NCI-H1930 (cell line): ENCODE measurements around the gene BLOC1S4.
"Not testable (repeated sequence)": the region's sequence is repeated elsewhere in the genome, so short reads cannot be mapped to it uniquely, and the experiment has no call there.

ENCODE experiments used
- DNase-seq, 2 experiments: peaks; one replicate each; lab custom pipeline; 2025; lab: John Stamatoyannopoulos, UW

Gene BLOC1S4

DNA sequence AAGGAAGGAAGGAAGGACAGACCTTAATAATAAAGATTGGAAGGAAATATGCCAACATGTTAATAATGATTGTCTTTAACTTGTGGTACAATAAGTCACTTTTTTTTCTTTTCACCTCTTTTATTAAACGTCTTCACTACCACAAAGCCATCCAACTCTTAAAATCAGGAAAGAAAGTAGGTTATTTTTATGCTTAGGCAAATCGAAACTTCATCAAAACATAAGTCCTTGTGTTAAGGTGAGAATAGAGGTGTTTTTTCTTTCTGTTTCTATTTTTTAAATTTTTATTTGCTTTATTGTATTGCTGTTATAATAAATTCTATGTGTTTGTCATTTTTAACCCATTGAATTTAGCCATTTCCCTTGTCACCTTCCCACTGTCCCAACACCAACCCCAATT, 26.5 kb downstream of the BLOC1S4 start:
- no peak for DNase-seq

DNA sequence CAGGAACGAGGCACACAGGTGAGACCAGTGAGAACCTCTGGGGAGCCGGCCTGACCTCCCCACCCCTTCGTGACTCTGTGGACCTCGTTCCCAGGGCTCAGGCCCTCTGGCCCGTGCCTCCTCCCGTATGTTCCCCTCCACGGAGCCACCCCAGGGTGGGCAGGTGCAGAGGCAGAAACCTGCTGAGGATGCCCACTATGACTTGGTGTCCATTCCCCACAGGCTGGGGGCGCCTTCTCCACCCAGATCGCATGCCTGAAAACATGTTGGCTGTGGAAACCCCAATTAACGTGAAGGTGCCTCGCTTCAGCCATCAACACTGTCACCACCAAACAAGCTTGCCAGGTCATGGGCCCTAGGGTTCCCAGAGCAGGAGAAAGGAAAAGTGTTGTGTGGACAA, 27.0 kb downstream of the BLOC1S4 start:
- DNase-seq = no peak

DNA sequence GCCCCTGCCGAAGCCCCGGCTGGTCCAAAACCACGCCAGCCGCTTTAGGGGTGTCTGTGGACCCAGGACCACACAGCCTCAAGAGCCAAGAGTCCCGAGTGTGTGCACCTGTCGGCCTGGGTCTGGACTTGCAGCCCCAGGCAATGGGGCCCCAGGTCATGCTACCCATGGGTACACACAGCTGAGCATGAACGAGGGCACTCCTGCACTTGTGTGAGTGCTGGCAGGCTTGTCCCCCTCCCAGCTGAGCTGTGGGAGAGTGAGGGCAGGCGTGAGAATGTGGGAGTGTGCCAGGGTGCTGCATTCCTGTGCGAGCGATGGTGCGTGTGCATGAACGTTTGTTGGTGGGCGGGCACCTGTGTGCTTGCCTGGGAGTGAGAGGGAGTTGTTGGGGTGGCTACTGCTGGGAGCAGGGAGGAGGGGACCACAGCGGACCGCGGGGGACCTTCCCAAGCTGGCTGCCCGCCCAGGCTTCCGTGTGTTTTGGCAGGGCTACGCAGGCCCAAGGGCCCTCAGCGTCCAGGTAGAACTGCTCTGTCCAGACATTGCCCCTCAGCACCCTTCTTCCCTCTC, 30.8 kb downstream of the BLOC1S4 start:
- no peak for DNase-seq

DNA sequence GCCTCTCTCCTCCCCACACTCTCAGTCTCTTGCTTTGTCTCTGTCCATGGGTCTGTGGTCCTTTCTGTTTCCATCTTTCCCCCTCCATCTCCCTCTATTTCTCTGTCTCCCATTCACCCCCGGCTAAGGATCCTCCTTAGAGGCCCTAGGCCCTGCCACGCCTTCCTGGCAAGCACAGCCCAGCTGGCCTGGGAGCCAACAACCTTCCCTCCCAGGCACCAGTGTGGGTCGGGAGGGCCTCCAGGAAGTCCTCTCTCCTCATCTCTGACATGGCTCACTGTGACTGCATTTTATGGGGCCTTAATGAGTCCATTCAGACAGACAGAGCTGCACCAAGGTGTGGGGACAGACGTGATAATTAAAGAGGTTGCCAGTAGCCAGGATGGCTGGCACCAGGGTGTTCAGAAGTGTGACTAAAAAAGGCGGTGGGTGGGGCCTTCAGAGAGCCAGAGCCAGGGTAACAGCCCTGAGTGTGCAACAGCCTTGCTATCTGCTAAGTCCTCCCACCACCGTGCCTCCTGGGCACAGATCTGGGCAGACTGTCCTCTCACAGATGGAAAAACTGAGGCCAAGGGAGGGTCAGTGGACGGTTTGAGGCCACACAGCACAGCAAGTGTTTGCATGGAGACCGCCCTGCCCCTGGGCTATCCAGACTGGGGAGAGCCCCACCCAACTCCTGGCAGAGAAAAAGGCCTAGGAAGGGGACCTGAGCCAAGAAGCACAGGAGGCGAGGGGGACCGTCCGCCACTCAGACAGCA, 31.5 kb downstream of the BLOC1S4 start:
- DNase-seq = no peak

DNA sequence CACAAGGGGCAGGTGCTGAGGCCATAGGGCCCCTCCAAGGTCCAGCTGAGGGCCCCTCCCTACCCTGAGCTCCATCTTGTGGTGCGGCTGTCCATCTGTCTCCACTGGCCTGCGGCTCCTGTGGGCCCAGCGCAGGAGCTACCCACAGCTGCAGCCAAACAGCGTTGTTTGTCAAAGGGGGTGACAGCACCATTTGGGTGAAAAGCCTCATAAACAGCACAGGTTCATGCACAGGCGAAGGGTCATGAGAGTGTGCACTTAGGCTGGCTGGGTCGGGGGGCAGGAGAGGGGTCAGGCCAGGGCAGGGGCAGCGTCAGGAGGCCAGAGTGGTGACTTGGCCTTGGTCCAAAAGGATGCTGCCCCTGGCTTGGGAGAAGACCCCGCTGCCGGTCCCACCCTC, 32.3 kb downstream of the BLOC1S4 start:
- DNase-seq = no peak

DNA sequence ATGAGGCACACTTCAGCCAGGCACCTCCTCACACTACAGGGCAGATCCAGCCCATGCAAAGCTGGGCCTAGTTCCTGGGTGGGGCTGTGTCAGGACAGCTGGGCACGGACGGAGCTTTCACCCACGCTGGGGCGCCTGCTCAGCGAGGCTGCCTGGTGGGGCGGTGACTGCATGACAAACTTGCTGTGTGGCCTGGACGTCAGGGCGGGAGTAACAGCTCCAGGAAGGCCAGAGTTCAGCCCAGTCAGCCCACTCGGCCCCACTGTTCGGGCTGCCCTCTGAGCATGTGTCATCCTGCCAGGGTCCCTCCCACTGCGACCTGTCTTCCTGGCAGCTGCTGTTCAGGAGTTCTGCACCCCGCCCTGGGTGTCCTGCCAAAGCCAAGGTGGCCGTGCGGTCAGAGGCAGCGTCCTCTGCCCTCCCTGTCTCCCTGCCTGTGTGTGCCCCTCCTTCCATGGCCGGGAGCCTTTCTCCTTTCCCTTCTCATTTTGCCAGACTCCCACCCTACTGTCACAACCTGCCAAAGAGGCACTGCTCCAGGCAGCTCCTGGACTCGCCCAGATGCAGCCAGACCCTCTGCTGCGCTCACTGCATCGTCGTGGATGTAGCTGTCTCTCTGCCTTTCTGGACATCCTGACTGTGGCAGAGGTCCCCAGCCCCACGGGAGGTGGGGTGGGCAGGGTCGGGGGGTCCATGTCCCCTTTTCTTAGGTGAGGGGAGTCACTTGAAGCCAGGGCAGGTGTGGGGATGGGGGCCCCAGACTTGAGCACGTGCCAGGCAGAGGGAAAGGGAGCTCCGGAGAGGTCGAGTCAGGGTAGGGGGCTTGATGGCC, 33.6 kb downstream of the BLOC1S4 start:
- no peak for DNase-seq

DNA sequence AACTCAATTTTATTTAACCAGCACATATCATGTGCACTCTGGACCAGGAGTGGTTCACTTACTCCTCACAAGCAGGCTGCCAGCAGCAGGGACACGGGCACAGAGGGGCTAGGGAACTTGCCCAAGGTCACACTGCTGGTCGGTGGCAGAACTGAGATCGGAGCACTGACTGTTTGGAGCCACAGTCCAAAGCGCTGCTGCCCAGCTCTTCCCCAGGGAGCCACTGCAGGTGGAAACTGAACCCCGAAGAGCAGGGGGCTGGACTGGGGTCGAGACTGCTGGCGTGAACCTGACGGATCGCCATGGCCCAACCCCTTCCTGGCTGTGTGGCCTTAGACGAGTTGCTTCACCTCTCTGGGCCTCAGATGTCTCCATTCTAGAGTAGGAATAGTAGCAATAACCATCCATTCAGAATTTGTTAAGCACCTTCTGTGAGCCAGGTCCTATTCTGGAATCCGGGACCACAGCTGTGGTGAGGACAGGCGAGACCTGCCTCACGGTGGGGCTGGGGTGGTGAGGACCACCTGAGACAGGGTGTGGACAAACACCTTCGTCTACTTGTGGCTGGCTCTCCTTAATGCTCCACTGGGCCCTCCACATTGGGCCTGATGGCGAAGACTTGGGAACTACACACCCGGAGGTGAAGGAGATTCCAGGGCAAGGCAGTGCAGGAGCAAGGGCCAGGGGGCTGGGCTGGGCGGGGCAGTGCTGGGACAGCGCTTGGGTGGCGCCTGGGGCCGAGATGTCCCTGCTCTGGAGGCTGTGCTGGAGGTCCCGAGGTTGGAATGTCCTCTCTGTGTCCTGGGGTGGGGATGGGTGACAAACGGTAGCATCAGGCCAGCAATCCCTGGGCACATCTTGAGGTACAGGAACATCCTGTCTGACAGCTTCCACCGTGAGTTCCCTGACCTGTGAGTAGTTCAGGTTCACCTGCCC, 34.6 kb downstream of the BLOC1S4 start:
- no peak for DNase-seq

DNA sequence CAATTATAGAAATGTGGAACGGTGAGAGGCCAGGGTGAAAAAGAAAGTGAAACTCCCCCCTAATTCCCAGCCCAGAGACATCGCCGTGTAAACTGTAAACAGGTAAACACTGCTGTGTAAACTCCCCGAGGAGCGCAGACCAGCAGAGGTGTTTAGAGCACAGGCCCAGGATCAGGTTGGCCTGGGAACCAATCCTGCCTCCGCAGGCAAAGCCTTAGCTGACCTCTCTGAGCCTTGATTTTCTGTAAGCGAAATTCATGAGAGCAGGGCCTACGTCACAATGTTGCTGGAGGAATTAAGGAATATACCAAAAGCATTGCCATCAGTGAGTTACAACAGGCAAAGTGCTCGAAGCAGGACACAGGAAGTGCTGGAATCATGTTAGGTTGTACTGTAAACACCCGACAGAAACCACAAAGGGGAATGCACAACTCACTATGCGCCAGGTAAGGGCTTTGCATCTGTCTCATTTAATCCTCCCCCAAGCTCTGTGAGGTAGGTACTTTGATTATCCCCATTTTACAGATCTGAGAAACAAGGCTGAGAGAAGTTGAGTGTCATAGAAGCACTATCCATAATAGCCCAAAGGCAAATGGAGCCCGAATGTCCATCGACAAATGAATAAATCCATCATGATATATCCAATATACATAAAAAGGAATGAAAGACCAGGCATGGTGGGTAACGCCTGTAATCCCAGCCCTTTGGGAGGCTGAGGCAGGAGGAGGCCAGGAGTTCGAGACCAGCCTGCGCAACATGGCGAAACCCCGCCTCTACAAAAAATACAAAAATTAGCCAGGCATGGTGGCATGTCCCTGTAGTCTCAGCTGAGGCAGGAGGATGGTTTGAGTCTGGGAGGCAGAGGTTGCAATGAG, 35.9 kb downstream of the BLOC1S4 start:
- peak in 1 of 2 experiments; percentile 16 for DNase-seq

DNA sequence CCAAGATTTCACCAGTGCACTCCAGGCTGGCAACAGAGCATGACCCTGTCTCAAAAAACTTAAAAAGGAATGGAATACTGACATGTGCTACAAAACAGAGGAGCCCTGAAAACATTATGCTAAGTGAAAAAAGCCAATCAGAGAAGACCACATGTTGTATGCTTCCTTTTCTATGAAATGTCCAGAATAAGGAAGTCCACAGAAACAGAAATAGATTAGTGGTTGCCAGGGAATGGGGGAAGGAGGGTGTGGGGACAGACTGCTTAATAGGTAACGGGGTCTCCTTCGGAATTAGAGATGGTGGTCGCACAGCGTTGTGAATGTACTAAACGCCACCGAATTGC, 36.5 kb downstream of the BLOC1S4 start:
- DNase-seq = no peak

DNA sequence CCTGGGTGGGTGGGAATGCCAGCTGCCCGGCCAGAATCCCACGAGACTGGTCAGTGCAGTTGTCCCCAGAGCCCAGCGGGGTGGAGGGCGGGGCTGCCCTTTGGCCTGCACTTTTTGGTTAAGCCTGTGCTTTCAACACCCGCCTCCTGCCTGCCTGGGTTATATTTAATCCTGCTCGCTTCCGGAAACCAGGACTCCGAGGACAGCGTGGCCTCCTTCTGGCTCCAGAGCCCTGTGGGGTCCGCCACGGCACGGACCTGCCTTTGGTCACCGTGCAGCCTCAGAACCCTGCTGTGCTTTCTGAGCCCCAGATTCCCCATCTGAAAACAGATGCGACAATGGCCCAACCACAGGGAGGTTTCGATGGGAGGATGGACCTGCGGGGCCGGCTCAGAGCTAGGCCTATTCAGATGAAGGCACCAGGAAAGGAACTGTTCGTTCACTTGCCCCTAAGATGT, 37.2 kb downstream of the BLOC1S4 start:
- no peak for DNase-seq

DNA sequence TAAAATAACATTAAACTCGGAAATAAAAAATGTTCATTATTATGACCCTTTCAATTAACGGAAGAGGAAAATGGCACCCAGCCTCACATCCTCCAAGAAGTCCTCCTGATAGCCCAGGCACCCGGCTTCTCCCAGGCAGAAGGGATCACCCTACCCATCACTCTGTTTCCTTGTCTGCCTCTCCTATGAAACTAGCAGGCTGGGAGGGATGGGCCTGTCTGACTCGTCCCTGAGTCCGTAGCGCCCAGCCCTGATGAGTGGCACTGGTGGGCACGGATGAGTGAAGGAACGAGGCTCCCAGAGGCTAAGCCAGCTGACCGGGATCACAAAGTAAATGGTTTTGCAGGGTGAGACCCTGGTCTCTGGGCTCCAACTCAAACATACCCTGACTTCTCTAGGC, 37.9 kb downstream of the BLOC1S4 start:
- DNase-seq = no peak

DNA sequence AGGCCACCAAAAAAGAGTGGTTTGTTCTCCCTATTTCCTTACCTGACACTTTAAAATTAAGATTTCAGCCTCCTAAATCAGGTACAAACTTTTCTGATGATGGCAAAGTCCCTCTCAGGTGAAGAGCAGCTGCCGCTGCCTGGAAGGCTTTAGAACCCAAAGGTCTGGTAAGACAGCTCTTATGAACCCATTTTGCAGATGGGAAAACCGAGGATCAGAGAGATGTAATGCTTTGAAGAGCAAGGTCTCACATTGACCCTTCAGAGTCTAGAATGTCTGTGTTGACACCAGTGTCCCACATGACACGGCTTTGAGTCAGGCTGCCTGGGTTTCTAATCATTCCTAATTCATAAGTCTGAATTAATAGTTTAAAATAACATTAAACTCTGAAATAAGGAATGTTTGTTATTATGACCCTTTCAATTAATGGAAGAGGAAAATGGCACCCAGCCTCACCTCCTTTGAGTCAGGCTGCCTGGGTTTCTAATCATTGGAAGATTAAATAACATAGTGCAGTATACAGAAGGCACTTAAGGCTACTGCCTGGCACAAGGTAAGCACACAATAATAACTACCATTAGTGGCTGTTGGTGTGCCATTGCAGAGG, 38.6 kb downstream of the BLOC1S4 start:
- DNase-seq = no peak

DNA sequence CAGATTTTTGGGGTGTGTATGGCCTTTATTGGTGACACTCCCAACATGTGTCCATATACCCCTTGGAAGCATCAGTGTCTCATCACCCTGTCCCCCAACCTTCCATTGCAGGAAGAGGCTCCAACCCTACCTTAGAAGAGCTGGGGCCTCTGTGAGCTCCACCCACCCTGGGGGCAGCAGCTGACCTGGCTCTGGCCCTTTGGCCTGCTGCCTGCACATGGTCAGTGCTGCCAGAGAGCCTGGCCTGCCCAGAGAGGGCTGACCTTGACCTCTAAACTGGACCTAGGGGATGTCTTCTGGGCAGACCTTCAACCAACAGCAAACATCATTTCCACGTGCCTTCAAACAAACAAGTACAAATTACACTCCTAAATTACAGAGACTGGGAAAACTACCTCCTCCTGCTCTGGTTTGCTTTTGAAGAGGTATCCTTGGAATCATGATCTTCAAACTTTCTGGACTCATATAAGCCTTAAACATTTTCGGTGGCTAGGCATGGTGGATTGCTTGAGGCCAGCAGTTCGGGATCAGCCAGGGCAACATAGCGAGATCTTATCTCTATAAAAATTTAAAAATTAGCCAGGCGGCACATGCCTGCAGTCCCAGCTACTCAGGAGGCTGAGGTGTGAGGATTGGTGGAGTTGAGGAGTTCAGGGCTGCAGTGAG, 39.2 kb downstream of the BLOC1S4 start:
- no peak for DNase-seq

DNA sequence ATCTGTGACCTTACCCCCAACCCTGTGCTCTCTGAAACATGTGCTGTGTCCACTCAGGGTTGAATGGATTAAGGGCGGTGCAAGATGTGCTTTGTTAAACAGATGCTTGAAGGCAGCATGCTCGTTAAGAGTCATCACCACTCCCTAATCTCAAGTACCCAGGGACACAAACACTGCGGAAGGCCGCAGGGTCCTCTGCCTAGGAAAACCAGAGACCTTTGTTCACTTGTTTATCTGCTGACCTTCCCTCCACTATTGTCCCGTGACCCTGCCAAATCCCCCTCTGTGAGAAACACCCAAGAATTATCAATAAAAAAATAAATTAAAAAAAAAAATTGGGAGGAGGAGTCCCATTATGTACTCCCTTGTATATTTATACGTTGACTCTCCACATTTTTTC, 40.4 kb downstream of the BLOC1S4 start:
- not testable (repeated sequence) for DNase-seq

DNA sequence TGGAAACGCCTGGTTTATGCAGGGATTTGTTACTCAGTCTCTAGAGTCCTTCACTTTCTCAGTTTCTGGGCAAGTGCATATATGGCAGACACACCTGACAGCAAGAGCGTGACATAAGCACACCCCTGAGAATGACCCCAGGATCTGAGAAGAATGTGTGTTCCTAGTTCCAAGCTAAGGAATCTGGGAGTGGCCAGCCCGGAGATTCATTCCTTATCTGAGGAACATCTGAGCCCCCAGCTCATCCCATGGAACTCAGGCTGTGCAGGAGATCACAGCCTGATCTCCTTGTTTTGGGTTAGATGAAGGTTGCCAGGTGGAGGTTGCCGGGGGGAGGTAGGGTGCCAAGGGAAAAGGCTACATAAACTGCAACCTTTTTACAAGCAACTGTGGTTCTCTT, 42.8 kb downstream of the BLOC1S4 start:
- DNase-seq = no peak

DNA sequence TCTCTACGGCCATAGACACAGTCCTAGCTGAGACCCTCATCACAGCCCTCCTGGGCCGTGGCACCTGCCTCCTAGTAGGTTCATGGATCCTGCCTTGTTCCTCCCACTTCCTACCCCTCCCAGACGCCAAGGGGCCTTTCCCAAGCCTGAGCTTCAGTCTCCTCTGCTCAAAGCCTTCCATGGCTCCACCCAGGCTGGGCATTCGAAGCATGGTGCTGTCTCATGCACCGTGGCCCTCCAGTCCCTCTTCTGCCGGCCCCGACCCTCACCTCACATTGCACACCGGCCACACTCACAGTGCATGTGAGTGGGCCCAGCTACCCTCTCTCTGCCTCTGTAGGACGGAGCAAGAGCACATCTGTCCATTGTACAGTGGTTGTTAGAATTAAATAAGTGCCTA, 44.9 kb downstream of the BLOC1S4 start:
- DNase-seq = no peak

DNA sequence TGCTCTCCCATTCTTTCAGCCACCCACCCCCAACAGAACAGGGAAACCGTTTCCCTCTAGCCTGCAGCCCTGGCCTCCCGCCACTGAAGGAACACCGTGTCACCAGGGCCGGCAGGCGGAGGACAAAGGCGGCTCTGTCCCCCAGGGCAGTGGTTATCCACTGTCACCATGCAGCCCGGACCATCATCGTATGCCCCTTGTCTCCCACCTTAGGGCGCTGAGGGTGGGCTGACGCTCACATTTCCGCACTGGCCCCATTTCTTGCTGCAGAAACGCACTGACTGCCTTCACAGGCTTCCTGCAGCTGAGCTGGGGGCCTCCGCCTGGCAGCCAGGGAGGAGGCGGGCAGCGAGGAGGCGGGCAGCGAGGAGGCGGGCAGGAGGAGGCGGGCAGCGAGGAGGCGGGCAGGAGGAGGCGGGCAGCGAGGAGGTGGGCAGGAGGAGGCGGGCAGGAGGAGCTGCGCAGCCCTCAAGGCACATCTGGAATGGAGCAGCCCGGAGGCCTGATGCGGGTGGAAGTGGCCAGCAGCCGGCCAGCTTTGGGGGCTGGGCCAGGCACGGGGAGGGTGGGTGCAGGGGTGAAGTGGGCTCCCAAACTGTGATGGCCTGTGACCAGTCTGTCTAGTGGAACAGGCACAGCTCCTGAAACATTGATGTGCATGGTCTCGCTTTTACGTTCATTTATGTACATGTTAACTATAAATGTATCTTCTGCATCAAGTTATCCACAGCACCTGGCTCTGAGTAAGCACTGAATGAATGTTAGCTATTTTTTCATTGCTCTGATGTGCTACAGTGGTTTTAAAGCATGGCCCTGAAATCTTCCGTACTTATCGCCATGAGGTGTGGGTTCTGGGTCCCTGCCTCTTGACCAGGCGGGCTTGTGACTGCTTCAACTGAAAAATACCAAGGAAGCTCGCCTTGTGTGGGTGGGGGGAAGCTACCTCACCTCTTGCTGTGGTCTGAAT, 46.0 kb downstream of the BLOC1S4 start:
- DNase-seq = no peak

DNA sequence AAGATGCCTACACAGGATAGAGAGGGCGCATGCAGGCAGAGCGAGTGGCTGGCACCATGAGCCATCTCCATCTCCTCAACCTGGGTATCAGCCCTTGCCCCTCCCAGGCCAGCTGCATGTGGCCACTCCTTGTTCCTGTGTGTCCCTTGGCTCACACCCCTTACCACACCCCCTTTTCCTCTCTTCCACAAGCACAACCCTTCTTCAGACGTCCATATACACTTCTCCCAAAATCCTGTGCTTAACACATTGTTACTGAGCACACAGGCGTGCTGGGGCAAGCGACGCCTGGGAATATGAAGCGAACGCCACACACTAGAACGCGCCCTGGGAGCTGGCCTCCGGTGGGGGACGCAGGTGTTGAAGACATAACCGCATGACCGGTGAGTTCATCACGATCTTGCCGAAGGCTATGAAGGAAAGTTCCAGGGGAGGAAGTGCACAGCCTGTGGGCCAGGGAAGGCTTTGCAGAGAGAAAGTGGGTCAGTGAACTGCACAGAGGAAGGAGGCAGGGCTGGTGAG, 47.4 kb downstream of the BLOC1S4 start:
- DNase-seq = no peak
